PC-3 (cell line): ENCODE results near the gene SPP2. TPM values are rescaled to one million over a fixed set of nuclear protein-coding genes. Genes with fewer than 3 reads are reported as not detected.

Experiments used
- ATAC-seq: fragments of 200-7000 bp; cut with Tn5 transposase; 2 replicates; pipeline ENCODE4 v1.9.1; 2020; ENCODE audit warnings: mild to moderate bottlenecking, moderate library complexity
- BruUV-seq: library from RNA; stranded (reverse); fragments of 400-500 nt; replicated peaks from 2 replicates; lab custom pipeline; 2021; lab: Mats Ljungman, UMichigan
- CTCF ChIA-PET: fragments of 300-600 bp; sonication (Branson Sonifier 250); formaldehyde crosslinking; loops from one replicate; lab custom pipeline; 2022; ENCODE audit warnings: antibody characterized with exemption; lab: Charles Lee
- POLR2A ChIA-PET: fragments of 300-600 bp; sonication (Branson Sonifier 250); formaldehyde crosslinking; loops from one replicate; lab custom pipeline; 2022; ENCODE audit warnings: antibody characterized with exemption; ENCODE audit not compliant: unreplicated experiment; lab: Charles Lee
- DNase-seq: peaks from one replicate; pipeline ENCODE4 v3.0.0-alpha.2; 2015
- H2AFZ ChIP-seq: fragments of 300-600 bp; sonication (generic); 2 replicates; pipeline ENCODE4 v1.6.0; 2016; ENCODE audit warnings: antibody characterized with exemption, low read length
- H3F3A ChIP-seq: fragments of 300-600 bp; sonication (generic); one replicate; pipeline ENCODE4 v1.6.0; 2017; ENCODE audit warnings: antibody characterized with exemption, low read length, control low read depth, mild to moderate bottlenecking; ENCODE audit not compliant: unreplicated experiment
- H3K27ac ChIP-seq: fragments of 300-600 bp; sonication (generic); 2 replicates; pipeline ENCODE4 v1.5.1; 2016; ENCODE audit warnings: mild to moderate bottlenecking, low read length
- H3K27me3 ChIP-seq: fragments of 300-600 bp; sonication (generic); 2 replicates; pipeline ENCODE4 v1.6.1; 2016; ENCODE audit warnings: low read length, mixed read lengths
- H3K36me3 ChIP-seq: fragments of 300-600 bp; sonication (generic); 2 replicates; pipeline ENCODE4 v1.6.1; 2016; ENCODE audit warnings: low read depth, mixed run types, low read length, mixed read lengths
- H3K4me1 ChIP-seq: fragments of 300-600 bp; sonication (generic); 2 replicates; pipeline ENCODE4 v1.5.1; 2016; ENCODE audit warnings: low read length; ENCODE audit not compliant: insufficient read depth
- H3K4me2 ChIP-seq: fragments of 300-600 bp; sonication (generic); 2 replicates; pipeline ENCODE4 v1.6.0; 2016; ENCODE audit warnings: low read length
- H3K4me3 ChIP-seq: fragments of 300-600 bp; sonication (generic); 2 replicates; pipeline ENCODE4 v1.5.1; 2016; ENCODE audit warnings: mild to moderate bottlenecking, low read length, mixed read lengths
- H3K79me2 ChIP-seq: fragments of 300-600 bp; sonication (generic); 2 replicates; pipeline ENCODE4 v1.6.1; 2017; ENCODE audit warnings: low read length, mixed read lengths
- H3K9ac ChIP-seq: fragments of 300-600 bp; sonication (generic); 2 replicates; pipeline ENCODE4 v1.6.0; 2016; ENCODE audit warnings: mild to moderate bottlenecking, low read length
- H3K9me2 ChIP-seq: fragments of 300-600 bp; sonication (generic); replicated peaks from 2 replicates; pipeline ENCODE4 v1.6.1; 2016; ENCODE audit warnings: mixed run types, low read length, mixed read lengths
- H3K9me3 ChIP-seq: fragments of 300-600 bp; sonication (generic); 2 replicates; pipeline ENCODE4 v1.6.1; 2016; ENCODE audit warnings: low read length, mixed read lengths
- H4K20me1 ChIP-seq: fragments of 300-600 bp; sonication (generic); 2 replicates; pipeline ENCODE4 v1.6.1; 2016; ENCODE audit warnings: low read length, mixed read lengths
- CTCF ChIP-seq: fragments of 300-600 bp; sonication (generic); conservative IDR thresholded peaks from 2 replicates; pipeline ENCODE4 v1.5.1; 2017; ENCODE audit warnings: antibody characterized with exemption, low read depth, mild to moderate bottlenecking, low read length
- EZH2 ChIP-seq: fragments of 300-600 bp; sonication (generic); IDR thresholded peaks from one replicate; pipeline ENCODE4 v1.6.1; 2017; ENCODE audit warnings: antibody characterized with exemption, mild to moderate bottlenecking, low read length; ENCODE audit not compliant: unreplicated experiment
- EZH2phosphoT487 ChIP-seq: fragments of 300-600 bp; sonication (generic); IDR thresholded peaks from 2 replicates; pipeline ENCODE4 v1.6.1; 2018; ENCODE audit warnings: mild to moderate bottlenecking, antibody characterized with exemption, low read length, borderline replicate concordance
- intact Hi-C: fragments of 100-400 bp; cut with micrococcal nuclease; formaldehyde crosslinking; loops from 2 replicates; pipeline ENCODE4 v1.9.0; 2023
- total RNA-seq: library from RNA; depleted of rRNA; stranded (reverse); fragments of >200 nt; gene quantifications from 2 replicates; pipeline ENCODE4 v1.2.3, GENCODE V29; 2014

Gene SPP2
- total RNA-seq, 1 experiment from 2014 or later = not detected

- no peaks in the 10 kb centered on the region for H3K79me2 ChIP-seq
- ATAC-seq (no peak), DNase-seq (no peak)
- POLR2A ChIA-PET = no interaction called here
- no peak overlapping the region for H2AFZ ChIP-seq
- no peaks in the 10 kb centered on the region for H4K20me1 ChIP-seq
- H3K9me3 ChIP-seq = no peaks in the 10 kb centered on the region
- no peak overlapping the region for H3K4me3 ChIP-seq
- H3K36me3 ChIP-seq = no peaks in the 10 kb centered on the region
- no peaks in the 10 kb centered on the region for H3F3A ChIP-seq
- BruUV-seq = no TSS peak
- CTCF ChIA-PET = no interaction called here
- H3K27ac ChIP-seq = no peak overlapping the region
- H3K27me3 ChIP-seq = no peaks in the 10 kb centered on the region
- H3K9ac ChIP-seq = no peak overlapping the region
- H3K4me2 ChIP-seq = no peak overlapping the region
- no peaks in the 10 kb centered on the region for H3K4me1 ChIP-seq
- intact Hi-C loops = no loop called here
- no peaks in the 10 kb centered on the region for H3K9me2 ChIP-seq
- TF ChIP-seq EZH2 (no peak), EZH2phosphoT487 (no peak)
Observed at GRCh38 chr2:234075947-234076346, 25.4 kb downstream of the SPP2 start.

GRCh38 chr2:234076451-234076850 lies 25.9 kb downstream of the SPP2 start:
- Histone ChIP-seq H3K9me2 (no peaks in the 10 kb centered on the region), H3K4me1 (no peaks in the 10 kb centered on the region), H3K36me3 (no peaks in the 10 kb centered on the region), H3K4me3 (no peak overlapping the region), H3K27me3 (no peaks in the 10 kb centered on the region), H3K9ac (no peak overlapping the region), H3K79me2 (no peaks in the 10 kb centered on the region), H3K27ac (no peak overlapping the region), H2AFZ (no peak overlapping the region), H3K9me3 (no peaks in the 10 kb centered on the region), H4K20me1 (no peaks in the 10 kb centered on the region), H3K4me2 (no peak overlapping the region), H3F3A (no peaks in the 10 kb centered on the region)
- CTCF ChIA-PET = no interaction called here
- DNase-seq (no peak), ATAC-seq (no peak)
- intact Hi-C loops = no loop called here
- no peak for TF ChIP-seq EZH2
- TF ChIP-seq CTCF = no peak
- TF ChIP-seq EZH2phosphoT487 = no peak
- POLR2A ChIA-PET = no interaction called here
- BruUV-seq = no TSS peak

GRCh38 chr2:234078129-234078528 lies 27.6 kb downstream of the SPP2 start:
- H3K4me3 ChIP-seq = no peak overlapping the region
- TF ChIP-seq EZH2phosphoT487 = no peak
- TF ChIP-seq CTCF = no peak
- no peak for TF ChIP-seq EZH2
- no TSS peak for BruUV-seq
- H2AFZ ChIP-seq = no peak overlapping the region
- H3K9me2 ChIP-seq = no peaks in the 10 kb centered on the region
- no peaks in the 10 kb centered on the region for H3F3A ChIP-seq
- H3K36me3 ChIP-seq = no peaks in the 10 kb centered on the region
- no peak for ATAC-seq
- H3K27me3 ChIP-seq = no peaks in the 10 kb centered on the region
- no peak for DNase-seq
- CTCF ChIA-PET = no interaction called here
- intact Hi-C loops = no loop called here
- no peak overlapping the region for H3K4me2 ChIP-seq
- POLR2A ChIA-PET = no interaction called here
- H3K79me2 ChIP-seq = no peaks in the 10 kb centered on the region
- H4K20me1 ChIP-seq = no peaks in the 10 kb centered on the region
- no peak overlapping the region for H3K27ac ChIP-seq
- H3K9ac ChIP-seq = no peak overlapping the region
- H3K4me1 ChIP-seq = peaks cover 10% of the 10 kb centered on the region
- H3K9me3 ChIP-seq = no peaks in the 10 kb centered on the region
